ENCODE data around the gene EVA1A. TPM values are rescaled to one million over a fixed set of nuclear protein-coding genes. Genes with fewer than 3 reads are reported as not detected.

Gene EVA1A
- polyA plus RNA-seq, 2 of the 4 experiments (the other 2 are of a cell fraction) = 2.5 to 19.0 TPM

GRCh38 chr2:75558136-75558535 lies 2.6 kb downstream of the EVA1A start:
- ChIA-PET POLR2A (no interaction called here), CTCF (interaction anchor here (1.2 to 1.6 kb wide), 3 partner anchors 17 to 51 kb away, joined by 3 to 8 read pairs (median 3); no protein-coding TSS in a partner anchor)
- ATAC-seq = no peak
- no peak for TF ChIP-seq RFX5 (IDR thresholded peaks at IDR 0.05)
- TF ChIP-seq TP53 (CRISPR knock-in tag; IDR thresholded peaks at IDR 0.05) = no peak
- no peak for TF ChIP-seq CEBPB (IDR thresholded peaks at IDR 0.05)
- no peak for TF ChIP-seq ATOH8 (CRISPR knock-in tag; IDR thresholded peaks at IDR 0.05; ENCODE audit: low read depth)
- TF ChIP-seq EHMT2 (IDR thresholded peaks at IDR 0.05; ENCODE audit: low read depth) = no peak
- FAIRE-seq = no peak
- peaks cover 13% of the 10 kb centered on the region; the same call in 1 of the 3 replicates for H3K4me1 ChIP-seq
- H3K4me3 ChIP-seq = no peak overlapping the region
- no peaks in the 10 kb centered on the region for H3K9me3 ChIP-seq
- DNase-seq (ENCODE audit: low read depth in 1 of 2, low spot score in 1 of 2) = no peak
- H3K4me2 ChIP-seq = no peak overlapping the region
- no peak overlapping the region for H3K27ac ChIP-seq
- WGBS (ENCODE audit: missing lambda C conversion rate) = 78% methylated on average over 6 of the region's 6 CpGs

GRCh38 chr2:75557474-75558133 lies 3.1 kb downstream of the EVA1A start:
- ChIA-PET POLR2A (no interaction called here), CTCF (interaction anchor here (1.2 to 1.6 kb wide), 3 partner anchors 17 to 52 kb away, joined by 3 to 8 read pairs (median 3); no protein-coding TSS in a partner anchor)
- 71% methylated on average over 4 of the region's 4 CpGs for WGBS (ENCODE audit: missing lambda C conversion rate)
- DNase-seq (ENCODE audit: low read depth in 1 of 2, low spot score in 1 of 2) (no peak), FAIRE-seq (no peak), ATAC-seq (no peak)
- no peak overlapping the region for H3K27ac ChIP-seq
- peaks cover 13% of the 10 kb centered on the region; the same call in 1 of the 3 replicates for H3K4me1 ChIP-seq
- no peak overlapping the region for H3K4me3 ChIP-seq
- no peaks in the 10 kb centered on the region for H3K9me3 ChIP-seq
- no peak overlapping the region for H3K4me2 ChIP-seq
- TF ChIP-seq TP53 (CRISPR knock-in tag; IDR thresholded peaks at IDR 0.05) = no peak

GRCh38 chr2:75556679-75557366 lies 3.9 kb downstream of the EVA1A start:
- H3K27ac ChIP-seq = no peak overlapping the region
- H3K9me3 ChIP-seq = no peaks in the 10 kb centered on the region
- H3K4me2 ChIP-seq = no peak overlapping the region
- no peak for DNase-seq (ENCODE audit: low read depth in 1 of 2, low spot score in 1 of 2)
- ChIA-PET POLR2A (no interaction called here), CTCF (interaction anchor here (1.1 to 2.8 kb wide), 5 partner anchors 16 to 93 kb away, joined by 3 to 15 read pairs (median 3); no protein-coding TSS in a partner anchor)
- no peak for ATAC-seq
- peaks cover 13% of the 10 kb centered on the region; the same call in 1 of the 3 replicates for H3K4me1 ChIP-seq
- no peak overlapping the region for H3K4me3 ChIP-seq
- WGBS (ENCODE audit: missing lambda C conversion rate) = 56% methylated on average over 7 of the region's 7 CpGs
- no peak for TF ChIP-seq REST (IDR thresholded peaks at IDR 0.05)
- no peak for TF ChIP-seq HEYL (CRISPR knock-in tag; IDR thresholded peaks at IDR 0.05)
- FAIRE-seq = no peak

GRCh38 chr2:75555701-75556100 lies 5.0 kb downstream of the EVA1A start:
- no peak for DNase-seq (ENCODE audit: low read depth in 1 of 2, low spot score in 1 of 2)
- FAIRE-seq = no peak
- Histone ChIP-seq H3K27ac (no peak overlapping the region), H3K4me1 (peaks cover 10% of the 10 kb centered on the region; the same call in 1 of the 3 replicates), H3K9me3 (no peaks in the 10 kb centered on the region), H3K4me2 (no peak overlapping the region), H3K4me3 (no peak overlapping the region)
- POLR2A ChIA-PET = no interaction called here
- CTCF ChIA-PET = interaction anchor here (0.6 to 2.8 kb wide), 6 partner anchors 14 to 502 kb away, joined by 3 to 15 read pairs (median 4); no protein-coding TSS in a partner anchor
- ATAC-seq = no peak
- 76% methylated on average over 4 of the region's 4 CpGs for WGBS (ENCODE audit: missing lambda C conversion rate)
- no peak for TF ChIP-seq CHD4 (IDR thresholded peaks at IDR 0.05; ENCODE audit: borderline replicate concordance)
- no peak for TF ChIP-seq USF2 (IDR thresholded peaks at IDR 0.05)
- no peak for TF ChIP-seq NR3C1 (IDR thresholded peaks at IDR 0.05)
- TF ChIP-seq ZNF302 (CRISPR knock-in tag; IDR thresholded peaks at IDR 0.05) = no peak
- TF ChIP-seq HEYL (CRISPR knock-in tag; IDR thresholded peaks at IDR 0.05) = no peak
- no peak for TF ChIP-seq ELK1 (IDR thresholded peaks at IDR 0.05; ENCODE audit: low read depth, low read length)
- TF ChIP-seq HMGXB4 (CRISPR knock-in tag; IDR thresholded peaks at IDR 0.05; ENCODE audit: borderline replicate concordance) = no peak
- TF ChIP-seq JUN (IDR thresholded peaks at IDR 0.05) = no peak
- TF ChIP-seq RCOR1 (IDR thresholded peaks at IDR 0.05; ENCODE audit: low read depth, low read length) = no peak
- TF ChIP-seq ZSCAN20 (CRISPR knock-in tag; IDR thresholded peaks at IDR 0.05) = no peak
- TF ChIP-seq JUNB (IDR thresholded peaks at IDR 0.05) = no peak
- TF ChIP-seq KDM5A (IDR thresholded peaks at IDR 0.05) = no peak
- no peak for TF ChIP-seq TFCP2L1 (CRISPR knock-in tag; IDR thresholded peaks at IDR 0.05)
- TF ChIP-seq POLR2A (IDR thresholded peaks at IDR 0.05; ENCODE audit: low read length) = no peak
